Measurements from ENCODE around the gene IFITM1. TPM values are rescaled to one million over a fixed set of nuclear protein-coding genes. Genes with fewer than 3 reads are reported as not detected.
"Not testable (repeated sequence)": the region's sequence is repeated elsewhere in the genome, so short reads cannot be mapped to it uniquely, and the experiment has no call there.

The IFITM1 gene
- total and polyA plus RNA-seq, 2 of the 13 experiments (the other 11 are each of a cell fraction or from before 2014, with no cell fraction given): 0.38 to 11.1 TPM

DNA sequence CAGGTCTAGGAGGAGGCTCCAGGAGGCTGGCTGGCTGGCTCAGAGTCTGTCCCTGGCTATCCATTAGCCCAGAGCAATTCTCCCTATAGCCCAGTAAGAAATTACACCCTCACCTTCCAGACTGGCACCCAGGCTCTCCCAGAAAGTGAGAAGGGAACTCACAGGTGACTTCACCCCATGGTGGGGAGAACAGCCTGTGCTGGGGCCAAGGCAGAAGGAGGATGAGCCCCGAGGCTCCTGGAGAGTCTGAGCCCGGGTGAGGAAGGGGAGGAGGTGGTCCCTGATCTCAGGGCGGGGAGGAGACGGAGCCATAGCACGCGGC is 675 bp downstream of the IFITM1 start:
- CTCF ChIA-PET (ENCODE audit: low intra/inter-chr PET ratio, low total read pairs): not testable (repeated sequence)
- H3K9ac ChIP-seq (ENCODE audit: insufficient read depth, low read depth, low read length): peak overlapping the region; percentile 29; the same call in 1 of the 2 replicates

More for the DNA sequence above, 675 bp downstream of the IFITM1 start:
- H3K4me2 ChIP-seq (ENCODE audit: low read depth, low read length): peak overlapping the region; percentile 69
- peak overlapping the region in 2 of 3 experiments; percentile 44 to 55; a peak in 4 of 6 replicates for H3K4me3 ChIP-seq (replicated peaks in 1 of 3; ENCODE audit: insufficient read depth in 1 of 3, low read depth in 2 of 3, low read length in 3 of 3)
- H3K79me2 ChIP-seq (ENCODE audit: insufficient read depth, low read length); BruUV-seq (replicated peaks); H3K27ac ChIP-seq (ENCODE audit: extremely low read length, insufficient read depth, low read length); H3K9me3 ChIP-seq (ENCODE audit: low read length); H3K36me3 ChIP-seq (replicated peaks in 1 of 2; ENCODE audit: control insufficient read depth in 1 of 2, insufficient read depth in 2 of 2, low read length in 2 of 2); DNase-seq (ENCODE audit: low spot score); intact Hi-C loops (cut with micrococcal nuclease; ENCODE audit: unreplicated experiment); in situ Hi-C loops (cut with HindIII; ENCODE audit: extremely low pct_ligation_motif_present, low pct_unique_long_range_greater_than_20kb); FAIRE-seq; H2AFZ ChIP-seq (ENCODE audit: low read length); H4K20me1 ChIP-seq (ENCODE audit: insufficient read depth, low read length); H3K27me3 ChIP-seq (ENCODE audit: control insufficient read depth in 1 of 2, insufficient read depth in 2 of 2, low read length in 2 of 2): not testable (repeated sequence)
- H3K4me1 ChIP-seq (ENCODE audit: insufficient read depth, low read length): peaks cover 60% of the 10 kb centered on the region
- WGBS (ENCODE audit: low lambda C conversion rate): 24% methylated on average over 6 of the region's 6 CpGs
- POLR2A ChIA-PET: interaction anchor here (1.0 to 1.6 kb wide), 4 partner anchors 9 to 39 kb away, joined by 3 to 9 read pairs (median 5); no protein-coding TSS in a partner anchor
- ATAC-seq: peak; percentile 39
- TF ChIP-seq SAP130 (CRISPR knock-in tag; IDR thresholded peaks at IDR 0.05; ENCODE audit: low read depth) (peak; percentile 4), GABPB1 (CRISPR knock-in tag; IDR thresholded peaks at IDR 0.05) (peak; percentile 1; the same call in 1 of the 2 replicates)
- TF ChIP-seq, protein P1, sequence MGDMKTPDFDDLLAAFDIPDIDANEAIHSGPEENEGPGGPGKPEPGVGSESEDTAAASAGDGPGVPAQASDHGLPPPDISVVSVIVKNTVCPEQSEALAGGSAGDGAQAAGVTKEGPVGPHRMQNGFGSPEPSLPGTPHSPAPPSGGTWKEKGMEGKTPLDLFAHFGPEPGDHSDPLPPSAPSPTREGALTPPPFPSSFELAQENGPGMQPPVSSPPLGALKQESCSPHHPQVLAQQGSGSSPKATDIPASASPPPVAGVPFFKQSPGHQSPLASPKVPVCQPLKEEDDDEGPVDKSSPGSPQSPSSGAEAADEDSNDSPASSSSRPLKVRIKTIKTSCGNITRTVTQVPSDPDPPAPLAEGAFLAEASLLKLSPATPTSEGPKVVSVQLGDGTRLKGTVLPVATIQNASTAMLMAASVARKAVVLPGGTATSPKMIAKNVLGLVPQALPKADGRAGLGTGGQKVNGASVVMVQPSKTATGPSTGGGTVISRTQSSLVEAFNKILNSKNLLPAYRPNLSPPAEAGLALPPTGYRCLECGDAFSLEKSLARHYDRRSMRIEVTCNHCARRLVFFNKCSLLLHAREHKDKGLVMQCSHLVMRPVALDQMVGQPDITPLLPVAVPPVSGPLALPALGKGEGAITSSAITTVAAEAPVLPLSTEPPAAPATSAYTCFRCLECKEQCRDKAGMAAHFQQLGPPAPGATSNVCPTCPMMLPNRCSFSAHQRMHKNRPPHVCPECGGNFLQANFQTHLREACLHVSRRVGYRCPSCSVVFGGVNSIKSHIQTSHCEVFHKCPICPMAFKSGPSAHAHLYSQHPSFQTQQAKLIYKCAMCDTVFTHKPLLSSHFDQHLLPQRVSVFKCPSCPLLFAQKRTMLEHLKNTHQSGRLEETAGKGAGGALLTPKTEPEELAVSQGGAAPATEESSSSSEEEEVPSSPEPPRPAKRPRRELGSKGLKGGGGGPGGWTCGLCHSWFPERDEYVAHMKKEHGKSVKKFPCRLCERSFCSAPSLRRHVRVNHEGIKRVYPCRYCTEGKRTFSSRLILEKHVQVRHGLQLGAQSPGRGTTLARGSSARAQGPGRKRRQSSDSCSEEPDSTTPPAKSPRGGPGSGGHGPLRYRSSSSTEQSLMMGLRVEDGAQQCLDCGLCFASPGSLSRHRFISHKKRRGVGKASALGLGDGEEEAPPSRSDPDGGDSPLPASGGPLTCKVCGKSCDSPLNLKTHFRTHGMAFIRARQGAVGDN (CRISPR knock-in tag; IDR thresholded peaks at IDR 0.05): peak; percentile 38; the same call in 1 of the 2 replicates
- TF ChIP-seq, protein P2, sequence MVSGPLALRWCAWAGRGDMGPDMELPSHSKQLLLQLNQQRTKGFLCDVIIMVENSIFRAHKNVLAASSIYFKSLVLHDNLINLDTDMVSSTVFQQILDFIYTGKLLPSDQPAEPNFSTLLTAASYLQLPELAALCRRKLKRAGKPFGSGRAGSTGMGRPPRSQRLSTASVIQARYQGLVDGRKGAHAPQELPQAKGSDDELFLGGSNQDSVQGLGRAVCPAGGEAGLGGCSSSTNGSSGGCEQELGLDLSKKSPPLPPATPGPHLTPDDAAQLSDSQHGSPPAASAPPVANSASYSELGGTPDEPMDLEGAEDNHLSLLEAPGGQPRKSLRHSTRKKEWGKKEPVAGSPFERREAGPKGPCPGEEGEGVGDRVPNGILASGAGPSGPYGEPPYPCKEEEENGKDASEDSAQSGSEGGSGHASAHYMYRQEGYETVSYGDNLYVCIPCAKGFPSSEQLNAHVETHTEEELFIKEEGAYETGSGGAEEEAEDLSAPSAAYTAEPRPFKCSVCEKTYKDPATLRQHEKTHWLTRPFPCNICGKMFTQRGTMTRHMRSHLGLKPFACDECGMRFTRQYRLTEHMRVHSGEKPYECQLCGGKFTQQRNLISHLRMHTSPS (CRISPR knock-in tag; IDR thresholded peaks at IDR 0.05; ENCODE audit: low read depth): 0 out of 2 replicates have a peak, but pooled peaks have one; percentile 16
